Measurements from ENCODE around the gene TBXAS1. TPM values are rescaled to one million over a fixed set of nuclear protein-coding genes. Genes with fewer than 3 reads are reported as not detected.

Gene TBXAS1
- total RNA-seq, 2 experiments from 2014 or later = 5.5 to 6.0 TPM

- no peak for ATAC-seq (ENCODE audit: poor library complexity)
- Mint-ChIP-seq H3K4me3 (no peak overlapping the region), H3K27me3 (no peaks in the 10 kb centered on the region), H3K27ac (no peak overlapping the region), H3K4me1 (ENCODE audit: low read depth) (peaks cover 11% of the 10 kb centered on the region), H3K36me3 (ENCODE audit: low read depth) (peaks cover 4% of the 10 kb centered on the region), H3K9me3 (peaks cover 5% of the 10 kb centered on the region)
- Histone ChIP-seq H3K4me3 (ENCODE audit: low read length) (no peak overlapping the region), H3K36me3 (ENCODE audit: insufficient read depth, low read length) (no peaks in the 10 kb centered on the region), H3K9me3 (ENCODE audit: control insufficient read depth in 1 of 2, insufficient read depth in 1 of 2, low read length in 2 of 2) (peaks cover 0 to under 1% of the 10 kb centered on the region in 2 experiments), H3K27me3 (ENCODE audit: control insufficient read depth in 1 of 2, insufficient read depth in 2 of 2, low read length in 2 of 2) (no peaks in the 10 kb centered on the region), H3K27ac (ENCODE audit: low read depth in 1 of 2, low read length in 2 of 2) (no peak overlapping the region), H3K4me1 (ENCODE audit: insufficient read depth, low read length) (no peaks in the 10 kb centered on the region)
- no peak for DNase-seq
- intact Hi-C loops (cut with DNase I, micrococcal nuclease) = no loop called here
- TF ChIP-seq CTCF (IDR thresholded peaks at IDR 0.05) = no peak
- POLR2A ChIA-PET = no interaction called here
- CTCF ChIA-PET = interaction anchor here (1.1 kb wide), 1 partner anchor 48 kb away, joined by 3 read pairs; no protein-coding TSS in a partner anchor
These were observed 30.8 kb upstream of the TBXAS1 start for GRCh38 chr7:139798221-139798620.

GRCh38 chr7:139798892-139799291, 30.2 kb upstream of the TBXAS1 start:
- H3K9me3 Mint-ChIP-seq = peaks cover 5% of the 10 kb centered on the region
- intact Hi-C loops (cut with DNase I, micrococcal nuclease) = no loop called here
- no peak for TF ChIP-seq CTCF (IDR thresholded peaks at IDR 0.05)
- ATAC-seq (ENCODE audit: poor library complexity) = no peak
- CTCF ChIA-PET = interaction anchor here (1.1 kb wide), 1 partner anchor 48 kb away, joined by 3 read pairs; no protein-coding TSS in a partner anchor
- Histone ChIP-seq H3K27ac (ENCODE audit: low read depth in 1 of 2, low read length in 2 of 2) (no peak overlapping the region), H3K9me3 (ENCODE audit: control insufficient read depth in 1 of 2, insufficient read depth in 1 of 2, low read length in 2 of 2) (peaks cover 4 to 6% of the 10 kb centered on the region in 2 experiments), H3K27me3 (ENCODE audit: control insufficient read depth in 1 of 2, insufficient read depth in 2 of 2, low read length in 2 of 2) (no peaks in the 10 kb centered on the region), H3K36me3 (ENCODE audit: insufficient read depth, low read length) (no peaks in the 10 kb centered on the region), H3K4me1 (ENCODE audit: insufficient read depth, low read length) (no peaks in the 10 kb centered on the region), H3K4me3 (ENCODE audit: low read length) (no peak overlapping the region)
- POLR2A ChIA-PET = no interaction called here
- no peak overlapping the region for H3K4me3 Mint-ChIP-seq
- peaks cover 11% of the 10 kb centered on the region for H3K4me1 Mint-ChIP-seq (ENCODE audit: low read depth)
- H3K36me3 Mint-ChIP-seq (ENCODE audit: low read depth) = peaks cover 5% of the 10 kb centered on the region
- no peaks in the 10 kb centered on the region for H3K27me3 Mint-ChIP-seq
- DNase-seq = no peak
- no peak overlapping the region for H3K27ac Mint-ChIP-seq

DNA sequence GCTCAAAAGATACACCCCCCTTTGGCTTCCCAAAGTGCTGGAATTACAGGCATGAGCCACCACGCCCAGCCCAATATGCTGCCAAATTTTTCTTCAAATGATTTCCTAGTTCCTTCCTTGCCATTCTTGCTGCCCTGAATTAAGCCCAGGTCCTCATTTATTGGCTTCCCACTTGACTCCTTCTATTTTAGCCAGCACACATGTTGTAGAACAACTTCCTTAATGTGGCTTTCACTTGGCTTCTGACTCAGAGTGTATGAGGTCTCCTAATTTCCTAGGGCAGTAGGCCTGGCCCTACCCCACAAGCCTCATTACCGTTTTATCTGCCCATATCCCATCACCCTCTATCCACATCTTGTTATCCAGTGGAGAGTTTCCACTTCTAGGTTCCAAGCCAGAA, 29.5 kb upstream of the TBXAS1 start:
- H3K36me3 ChIP-seq (ENCODE audit: insufficient read depth, low read length) = no peaks in the 10 kb centered on the region
- POLR2A ChIA-PET = no interaction called here
- DNase-seq (peak in 2 of 14 experiments; percentile 29 to 30), ATAC-seq (ENCODE audit: poor library complexity) (no peak)
- Mint-ChIP-seq H3K27ac (no peak overlapping the region), H3K9me3 (peaks cover 5% of the 10 kb centered on the region), H3K4me1 (ENCODE audit: low read depth) (peaks cover 11% of the 10 kb centered on the region), H3K36me3 (ENCODE audit: low read depth) (peaks cover 5% of the 10 kb centered on the region), H3K4me3 (no peak overlapping the region), H3K27me3 (no peaks in the 10 kb centered on the region)
- TF ChIP-seq CTCF (IDR thresholded peaks at IDR 0.05) = no peak
- H3K27me3 ChIP-seq (ENCODE audit: control insufficient read depth in 1 of 2, insufficient read depth in 2 of 2, low read length in 2 of 2) = no peaks in the 10 kb centered on the region
- intact Hi-C loops (cut with DNase I, micrococcal nuclease) = no loop called here
- H3K27ac ChIP-seq (ENCODE audit: low read depth in 1 of 2, low read length in 2 of 2) = no peak overlapping the region
- H3K4me1 ChIP-seq (ENCODE audit: insufficient read depth, low read length) = no peaks in the 10 kb centered on the region
- CTCF ChIA-PET = no interaction called here
- peaks cover 4 to 9% of the 10 kb centered on the region in 2 experiments for H3K9me3 ChIP-seq (ENCODE audit: control insufficient read depth in 1 of 2, insufficient read depth in 1 of 2, low read length in 2 of 2)
- no peak overlapping the region for H3K4me3 ChIP-seq (ENCODE audit: low read length)
